ENCODE data around the gene GSN.

Gene GSN

GRCh38 chr9:121261755-121262154, 6.2 kb upstream of the GSN start:
- H3K4me1 Mint-ChIP-seq, result no peaks in the 10 kb centered on the region
- H3K9me3 Mint-ChIP-seq, result no peaks in the 10 kb centered on the region
- no peak overlapping the region for H3K4me3 Mint-ChIP-seq
- H3K27ac Mint-ChIP-seq, result no peak overlapping the region
- H3K36me3 Mint-ChIP-seq, result peaks cover 1% of the 10 kb centered on the region
- H3K27me3 Mint-ChIP-seq, result no peaks in the 10 kb centered on the region

- Mint-ChIP-seq H3K27me3 (no peaks in the 10 kb centered on the region), H3K4me1 (peaks cover 1% of the 10 kb centered on the region), H3K4me3 (no peak overlapping the region), H3K36me3 (peaks cover 1% of the 10 kb centered on the region), H3K27ac (no peak overlapping the region), H3K9me3 (no peaks in the 10 kb centered on the region)
Observed at GRCh38 chr9:121262423-121262822, 5.5 kb upstream of the GSN start.

DNA sequence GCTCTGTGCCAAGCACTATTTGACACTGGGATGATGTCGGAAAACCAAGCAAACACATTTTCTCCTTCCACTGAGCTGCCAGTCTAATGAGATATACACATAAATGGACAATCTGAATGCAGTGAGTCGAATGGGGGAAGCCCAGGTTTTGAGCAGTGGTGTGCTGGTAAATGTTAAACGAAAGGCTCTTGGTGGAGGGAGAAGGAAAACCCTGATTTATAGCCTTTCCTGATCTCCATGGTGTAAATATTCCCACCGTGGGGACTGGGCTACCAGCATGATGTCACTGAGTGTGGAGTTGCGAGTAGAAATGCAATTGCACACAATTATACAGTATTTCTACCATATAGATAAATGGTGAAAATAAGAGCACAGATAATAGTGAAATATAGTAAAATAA, 5.0 kb upstream of the GSN start:
- Mint-ChIP-seq H3K9me3 (no peaks in the 10 kb centered on the region), H3K27me3 (no peaks in the 10 kb centered on the region), H3K27ac (no peak overlapping the region), H3K4me3 (no peak overlapping the region), H3K36me3 (peaks cover 1% of the 10 kb centered on the region), H3K4me1 (peaks cover 5% of the 10 kb centered on the region)

DNA sequence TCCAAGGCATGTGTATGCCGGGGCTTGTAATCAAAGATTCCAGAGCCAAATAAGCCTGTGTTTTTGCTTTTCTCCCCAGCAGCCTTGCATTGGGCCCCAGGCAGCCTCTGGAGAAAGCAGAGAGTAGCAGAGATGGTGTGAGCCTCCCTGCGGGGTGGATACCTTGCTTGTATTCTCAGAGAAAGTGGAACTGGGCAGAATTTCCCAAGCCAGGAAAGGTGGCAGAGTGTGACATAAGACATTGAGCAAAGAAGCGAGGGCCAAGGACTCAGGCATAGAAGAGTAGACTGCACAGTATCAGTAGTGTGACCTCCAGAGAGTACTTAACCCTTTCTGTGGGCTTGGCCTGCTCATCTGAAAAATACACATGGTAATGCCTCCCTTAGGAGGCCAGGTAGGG, 1.6 kb upstream of the GSN start:
- H3K9me3 Mint-ChIP-seq, result no peaks in the 10 kb centered on the region
- peaks cover 18% of the 10 kb centered on the region for H3K4me1 Mint-ChIP-seq
- H3K27ac Mint-ChIP-seq, result no peak overlapping the region
- peak overlapping the region; percentile 53 for H3K4me3 Mint-ChIP-seq
- peaks cover 1% of the 10 kb centered on the region for H3K27me3 Mint-ChIP-seq
- H3K36me3 Mint-ChIP-seq, result no peaks in the 10 kb centered on the region

DNA sequence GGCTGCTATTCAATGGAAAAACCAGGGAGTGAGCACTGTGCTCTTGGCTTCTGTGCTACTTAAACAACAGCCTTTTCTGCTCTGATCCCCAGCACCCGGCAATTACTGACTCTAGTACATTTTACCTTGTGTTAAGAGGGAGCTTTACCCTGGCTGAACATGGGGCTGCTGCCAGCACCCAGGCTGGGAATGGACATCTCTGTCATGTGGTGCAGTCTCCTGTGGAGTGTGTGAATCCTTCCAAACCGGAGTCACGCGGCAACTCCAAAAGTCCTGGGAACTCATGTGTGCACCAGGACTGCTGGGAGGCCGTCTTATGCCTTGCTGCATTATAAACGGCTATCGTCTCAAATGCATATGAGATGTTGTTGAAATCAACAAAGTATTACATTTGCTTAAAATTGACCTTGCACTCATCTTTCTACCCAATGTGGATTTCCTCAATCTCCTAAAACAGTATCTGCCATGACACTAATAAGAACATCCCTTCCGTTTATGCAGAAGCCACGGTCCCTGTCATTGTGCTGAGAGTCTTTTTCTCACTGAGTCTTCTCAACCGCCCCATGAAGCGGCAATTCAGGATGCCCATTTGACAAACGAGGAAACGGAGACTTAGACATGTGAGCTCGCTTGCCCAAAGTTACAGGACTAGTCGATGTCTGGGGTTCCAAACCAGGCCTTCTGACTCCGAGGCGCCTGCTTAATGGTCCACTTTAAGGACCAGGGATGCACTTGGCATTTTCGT, 884 bp upstream of the GSN start:
- H3K4me1 Mint-ChIP-seq, result peaks cover 18% of the 10 kb centered on the region
- no peaks in the 10 kb centered on the region for H3K36me3 Mint-ChIP-seq
- peaks cover 1% of the 10 kb centered on the region for H3K27me3 Mint-ChIP-seq
- no peak overlapping the region for H3K27ac Mint-ChIP-seq
- no peak overlapping the region for H3K4me3 Mint-ChIP-seq
- H3K9me3 Mint-ChIP-seq, result no peaks in the 10 kb centered on the region

GRCh38 chr9:121268598-121268850, 562 bp downstream of the GSN start:
- H3K4me3 Mint-ChIP-seq, result peak overlapping the region; percentile 84
- no peak overlapping the region for H3K27ac Mint-ChIP-seq
- H3K4me1 Mint-ChIP-seq, result peaks cover 18% of the 10 kb centered on the region
- no peaks in the 10 kb centered on the region for H3K36me3 Mint-ChIP-seq
- peaks cover 1% of the 10 kb centered on the region for H3K27me3 Mint-ChIP-seq
- H3K9me3 Mint-ChIP-seq, result no peaks in the 10 kb centered on the region

GRCh38 chr9:121268851-121269641, 1.1 kb downstream of the GSN start:
- Mint-ChIP-seq H3K9me3 (no peaks in the 10 kb centered on the region), H3K36me3 (no peaks in the 10 kb centered on the region), H3K27me3 (peaks cover 1% of the 10 kb centered on the region), H3K4me3 (peak overlapping the region; percentile 84), H3K27ac (no peak overlapping the region), H3K4me1 (peaks cover 18% of the 10 kb centered on the region)

GRCh38 chr9:121269642-121270254, 1.8 kb downstream of the GSN start:
- H3K27ac Mint-ChIP-seq, result no peak overlapping the region
- peaks cover 1% of the 10 kb centered on the region for H3K27me3 Mint-ChIP-seq
- H3K4me1 Mint-ChIP-seq, result peaks cover 18% of the 10 kb centered on the region
- H3K9me3 Mint-ChIP-seq, result no peaks in the 10 kb centered on the region
- no peaks in the 10 kb centered on the region for H3K36me3 Mint-ChIP-seq
- peak overlapping the region; percentile 68 for H3K4me3 Mint-ChIP-seq

DNA sequence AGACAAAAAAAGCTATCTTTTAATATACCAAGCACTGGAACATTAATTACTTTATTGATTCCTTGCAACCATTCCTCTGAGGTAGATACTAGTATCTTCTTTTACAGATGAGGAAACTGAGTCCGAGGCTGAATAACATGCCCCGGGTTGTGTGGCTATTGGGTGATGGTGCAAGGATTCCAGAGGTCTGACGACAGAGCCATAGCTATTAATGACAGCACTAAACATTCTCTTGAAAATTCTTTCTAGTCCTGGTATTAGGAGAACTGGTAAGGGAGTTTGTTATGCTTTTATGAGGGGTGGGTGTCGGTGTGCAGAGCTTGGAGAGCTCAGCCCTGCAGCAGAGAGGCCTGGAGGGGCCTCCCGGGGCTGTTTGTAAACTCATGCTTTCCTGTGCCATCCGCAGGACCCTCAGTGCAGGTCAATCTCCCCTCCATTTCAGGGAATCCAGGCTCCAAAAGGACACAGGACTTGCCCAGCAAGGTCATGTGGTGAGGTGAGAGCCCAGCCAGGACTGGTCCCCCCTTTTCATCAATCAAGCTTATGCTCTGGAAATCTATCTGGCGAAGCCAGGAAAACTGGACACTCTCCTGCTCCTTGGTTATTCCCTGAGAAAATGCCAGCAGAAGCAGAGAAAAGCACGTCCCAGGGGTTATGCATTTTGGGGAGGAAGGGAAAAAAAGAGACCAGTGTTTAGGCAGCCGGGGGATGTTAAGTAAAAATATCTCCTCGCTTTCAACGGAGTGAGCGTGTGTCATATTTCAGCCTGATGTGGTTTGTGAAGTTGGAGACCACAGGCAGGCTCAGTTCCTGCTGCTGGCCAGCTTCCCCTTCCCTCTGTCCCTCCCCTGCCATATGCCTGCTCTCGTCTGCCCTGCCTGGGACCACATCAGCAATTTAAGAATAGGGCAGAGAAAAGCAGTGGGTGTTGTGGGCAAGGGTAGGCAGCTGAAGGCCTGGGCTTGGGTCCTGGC, 3.7 kb downstream of the GSN start:
- Mint-ChIP-seq H3K9me3 (no peaks in the 10 kb centered on the region), H3K4me1 (peaks cover 18% of the 10 kb centered on the region), H3K4me3 (no peak overlapping the region)

GRCh38 chr9:121272401-121272948, 4.5 kb downstream of the GSN start:
- peaks cover 1% of the 10 kb centered on the region for H3K27me3 Mint-ChIP-seq
- no peak overlapping the region for H3K4me3 Mint-ChIP-seq
- no peak overlapping the region for H3K27ac Mint-ChIP-seq
- no peaks in the 10 kb centered on the region for H3K36me3 Mint-ChIP-seq
- H3K9me3 Mint-ChIP-seq, result no peaks in the 10 kb centered on the region
- peaks cover 16% of the 10 kb centered on the region for H3K4me1 Mint-ChIP-seq

More for the DNA sequence above, 3.7 kb downstream of the GSN start:
- H3K27ac Mint-ChIP-seq, result no peak overlapping the region
- no peaks in the 10 kb centered on the region for H3K36me3 Mint-ChIP-seq
- H3K27me3 Mint-ChIP-seq, result peaks cover 1% of the 10 kb centered on the region

DNA sequence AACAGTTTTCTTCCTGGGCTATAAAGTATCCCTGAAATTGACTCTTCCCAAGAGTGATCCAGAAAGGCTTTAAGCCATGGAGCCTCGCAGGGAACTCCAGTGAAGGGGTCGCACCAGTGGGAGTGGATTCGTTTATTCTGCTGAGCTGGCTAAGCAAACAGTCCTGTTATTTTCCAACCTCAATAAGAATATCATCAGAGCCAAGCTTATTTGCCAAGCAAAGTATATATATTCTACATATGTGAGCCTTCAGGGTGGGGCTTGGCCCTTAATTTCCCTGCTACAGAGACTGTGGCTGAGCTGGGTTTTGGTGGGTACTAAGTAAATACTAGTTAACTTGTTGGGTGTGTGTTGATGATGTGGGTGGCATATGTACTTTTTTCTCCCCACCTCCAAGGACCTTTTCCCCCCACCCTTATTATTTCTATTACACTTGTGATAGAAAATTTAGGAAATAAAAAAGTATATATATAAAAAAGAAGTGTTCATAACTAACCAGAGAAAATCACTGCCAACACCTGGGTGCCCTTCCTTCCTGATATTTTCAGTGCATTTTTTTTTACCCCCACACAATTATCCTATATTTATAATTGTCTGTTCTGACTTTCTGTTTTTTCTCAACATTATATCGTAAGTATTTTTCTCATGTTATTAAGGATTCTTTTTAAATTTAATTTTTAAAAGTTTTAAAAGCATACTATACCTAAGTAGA, 5.3 kb downstream of the GSN start:
- no peaks in the 10 kb centered on the region for H3K36me3 Mint-ChIP-seq
- no peaks in the 10 kb centered on the region for H3K9me3 Mint-ChIP-seq
- peaks cover 1% of the 10 kb centered on the region for H3K27me3 Mint-ChIP-seq
- no peak overlapping the region for H3K4me3 Mint-ChIP-seq
- no peak overlapping the region for H3K27ac Mint-ChIP-seq
- peaks cover 13% of the 10 kb centered on the region for H3K4me1 Mint-ChIP-seq

GRCh38 chr9:121274851-121275250, 6.9 kb downstream of the GSN start:
- Mint-ChIP-seq H3K27me3 (no peaks in the 10 kb centered on the region), H3K27ac (no peak overlapping the region), H3K4me1 (peaks cover 4% of the 10 kb centered on the region), H3K9me3 (no peaks in the 10 kb centered on the region), H3K4me3 (no peak overlapping the region), H3K36me3 (no peaks in the 10 kb centered on the region)

DNA sequence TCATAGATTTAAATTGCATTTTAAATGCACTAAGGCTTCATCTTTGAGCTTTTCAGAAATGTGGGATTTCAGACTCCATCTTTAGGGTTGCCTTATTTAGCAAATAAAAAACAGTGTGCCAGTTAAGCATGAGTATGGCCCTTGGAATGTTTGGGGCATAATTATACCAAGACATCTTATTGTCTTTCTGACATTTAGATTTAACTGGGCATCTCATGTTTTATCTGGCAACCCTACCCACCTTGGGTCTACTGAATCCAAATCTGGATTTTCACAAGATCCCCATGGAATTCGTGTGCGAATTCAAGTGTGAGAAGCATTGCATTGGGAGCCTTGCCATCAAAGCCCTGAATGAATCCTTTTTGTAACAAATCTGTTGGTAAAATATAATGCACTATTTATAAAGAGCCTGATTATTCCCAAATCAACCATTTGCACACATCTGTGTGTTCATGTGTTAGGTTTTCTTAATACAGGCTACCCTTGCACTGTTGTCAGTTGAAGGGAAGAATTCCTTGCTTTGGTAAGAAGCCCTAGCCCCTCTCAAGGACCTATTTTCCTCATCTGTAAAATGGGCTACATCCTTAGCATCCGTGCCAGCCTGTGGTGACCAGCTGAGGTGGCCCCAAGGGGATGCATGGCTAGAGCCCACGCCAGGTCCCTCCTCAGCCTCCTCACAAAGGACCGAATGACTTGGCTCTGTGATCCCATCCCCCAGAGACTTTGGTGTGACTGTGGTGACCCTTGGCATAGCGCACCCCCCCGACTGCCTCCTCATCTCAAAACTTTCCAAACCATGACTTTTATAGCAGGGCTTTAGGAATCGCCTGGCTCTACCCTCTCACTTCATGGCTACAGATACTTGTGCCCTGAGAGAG, 8.1 kb downstream of the GSN start:
- Mint-ChIP-seq H3K27me3 (no peaks in the 10 kb centered on the region), H3K27ac (no peak overlapping the region), H3K36me3 (no peaks in the 10 kb centered on the region), H3K4me1 (peaks cover 4% of the 10 kb centered on the region), H3K4me3 (no peak overlapping the region), H3K9me3 (no peaks in the 10 kb centered on the region)

DNA sequence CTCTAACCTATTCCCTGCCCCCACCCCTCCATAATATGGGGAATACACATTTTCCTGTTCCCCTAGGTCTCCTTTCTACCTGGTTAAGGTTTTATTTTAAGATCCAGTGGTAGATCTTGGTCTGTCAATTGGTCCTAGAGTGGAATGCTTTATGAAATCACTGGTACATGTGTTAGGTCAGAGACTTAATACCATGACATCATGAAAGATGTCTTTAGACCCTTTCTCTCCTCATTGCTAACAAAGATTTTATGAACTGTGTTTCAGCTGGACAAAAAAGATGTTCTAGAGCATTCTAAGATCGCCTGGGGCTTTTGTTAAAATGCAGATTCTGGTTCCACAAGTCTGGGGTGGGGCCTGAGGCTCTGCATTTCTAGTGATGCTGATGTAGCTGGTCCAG, 9.1 kb downstream of the GSN start:
- no peak overlapping the region for H3K4me3 Mint-ChIP-seq
- no peaks in the 10 kb centered on the region for H3K9me3 Mint-ChIP-seq
- no peaks in the 10 kb centered on the region for H3K27me3 Mint-ChIP-seq
- H3K4me1 Mint-ChIP-seq, result peaks cover 4% of the 10 kb centered on the region
- H3K27ac Mint-ChIP-seq, result no peak overlapping the region
- no peaks in the 10 kb centered on the region for H3K36me3 Mint-ChIP-seq
